ENCODE data around the gene VARS1. TPM values are rescaled to one million over a fixed set of nuclear protein-coding genes. Genes with fewer than 3 reads are reported as not detected.

VARS1 gene
- total and polyA plus RNA-seq, 10 donors = 31.1 to 97.3 (median 49.4) TPM

- Histone ChIP-seq H3K9me3 (no peaks in the 10 kb centered on the region), H3K27me3 (replicated peaks in 1 of 7) (no peaks in the 10 kb centered on the region), H3K36me3 (no peaks in the 10 kb centered on the region), H3K4me3 (peak overlapping the region; percentile 47 to 82 (median 54)), H3K27ac (peak overlapping the region; percentile 46 to 98 (median 94)), H3K4me1 (peaks cover 30 to 68% (median 54%) of the 10 kb centered on the region in 6 donors)
- WGBS, 5 donors = 0 to 3% (median 2%) methylated on average over 11 to 15 of the region's 15 CpGs
- intact Hi-C loops (cut with DNase I; ENCODE audit: low total_unique reads) = loop anchor here (10.0 kb wide), 1 partner anchor 95 kb away; the partner anchor contains the start of gene CLIC1
- TF ChIP-seq POLR2A (IDR thresholded peaks at IDR 0.05) (no peak), POLR2AphosphoS5 (IDR thresholded peaks at IDR 0.05) (peak in 1 of 3 donors; percentile 19)
- TF ChIP-seq, protein P1, sequence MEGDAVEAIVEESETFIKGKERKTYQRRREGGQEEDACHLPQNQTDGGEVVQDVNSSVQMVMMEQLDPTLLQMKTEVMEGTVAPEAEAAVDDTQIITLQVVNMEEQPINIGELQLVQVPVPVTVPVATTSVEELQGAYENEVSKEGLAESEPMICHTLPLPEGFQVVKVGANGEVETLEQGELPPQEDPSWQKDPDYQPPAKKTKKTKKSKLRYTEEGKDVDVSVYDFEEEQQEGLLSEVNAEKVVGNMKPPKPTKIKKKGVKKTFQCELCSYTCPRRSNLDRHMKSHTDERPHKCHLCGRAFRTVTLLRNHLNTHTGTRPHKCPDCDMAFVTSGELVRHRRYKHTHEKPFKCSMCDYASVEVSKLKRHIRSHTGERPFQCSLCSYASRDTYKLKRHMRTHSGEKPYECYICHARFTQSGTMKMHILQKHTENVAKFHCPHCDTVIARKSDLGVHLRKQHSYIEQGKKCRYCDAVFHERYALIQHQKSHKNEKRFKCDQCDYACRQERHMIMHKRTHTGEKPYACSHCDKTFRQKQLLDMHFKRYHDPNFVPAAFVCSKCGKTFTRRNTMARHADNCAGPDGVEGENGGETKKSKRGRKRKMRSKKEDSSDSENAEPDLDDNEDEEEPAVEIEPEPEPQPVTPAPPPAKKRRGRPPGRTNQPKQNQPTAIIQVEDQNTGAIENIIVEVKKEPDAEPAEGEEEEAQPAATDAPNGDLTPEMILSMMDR (IDR thresholded peaks at IDR 0.05 in 8 of 11, conservative IDR thresholded peaks at IDR 0.05 in 3 of 11) = peak in 9 of 11 experiments; percentile 8 to 83 (median 43)
- DNase-seq = peak; percentile 78
Measured at GRCh38 chr6:31829633-31830283, 34.2 kb upstream of the VARS1 start.

DNA sequence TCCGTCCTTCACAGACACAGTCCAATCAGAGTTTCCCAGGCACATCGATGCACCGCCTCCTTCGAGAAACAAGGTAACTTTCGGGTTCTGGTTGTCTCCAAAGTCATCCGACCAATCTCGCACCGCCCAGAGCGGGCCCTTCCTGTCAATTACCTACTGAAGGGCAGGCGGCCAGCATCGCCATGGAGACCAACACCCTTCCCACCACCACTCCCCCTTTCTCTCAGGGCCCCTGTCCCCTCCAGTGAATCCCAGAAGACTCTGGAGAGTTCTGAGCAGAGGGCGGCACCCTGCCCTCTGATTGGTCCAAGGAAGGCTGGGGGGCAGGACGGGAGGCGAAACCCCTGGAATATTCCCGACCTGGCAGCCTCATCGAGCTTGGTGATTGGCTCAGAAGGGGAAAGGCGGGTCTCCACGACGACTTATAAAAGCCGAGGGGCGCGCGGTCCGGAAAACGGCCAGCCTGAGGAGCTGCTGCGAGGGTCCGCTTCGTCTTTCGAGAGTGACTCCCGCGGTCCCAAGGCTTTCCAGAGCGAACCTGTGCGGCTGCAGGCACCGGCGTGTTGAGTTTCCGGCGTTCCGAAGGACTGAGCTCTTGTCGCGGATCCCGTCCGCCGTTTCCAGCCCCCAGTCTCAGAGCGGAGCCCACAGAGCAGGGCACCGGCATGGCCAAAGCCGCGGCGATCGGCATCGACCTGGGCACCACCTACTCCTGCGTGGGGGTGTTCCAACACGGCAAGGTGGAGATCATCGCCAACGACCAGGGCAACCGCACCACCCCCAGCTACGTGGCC lies 31.9 kb upstream of the VARS1 start, which contains the start of gene HSPA1B:
Gene HSPA1B, plus strand, starts transcription at position 453 of the 794 bp plus-strand sequence. Its CDS starts 213 bp downstream, at position 666.
- WGBS, 5 donors = 0 to 1% (median 0%) methylated on average over 14 to 52 of the region's 56 CpGs
- no peaks in the 10 kb centered on the region for H3K27me3 ChIP-seq (replicated peaks in 1 of 7)
- H3K4me1 ChIP-seq = peaks cover 28 to 73% (median 53%) of the 10 kb centered on the region in 6 donors
- intact Hi-C loops (cut with DNase I; ENCODE audit: low total_unique reads) = loop anchor here (10.0 kb wide), 1 partner anchor 93 kb away; the partner anchor contains the start of gene CLIC1
- H3K4me3 ChIP-seq = peak within 1 kb of the TSS; percentile 36 to 71 (median 61)
- H3K36me3 ChIP-seq = no peaks in the 10 kb centered on the region
- no peaks in the 10 kb centered on the region for H3K9me3 ChIP-seq
- peak within 1 kb of the TSS; percentile 92 to 98 (median 95) for H3K27ac ChIP-seq
- DNase-seq = peak; percentile 97
- peak; percentile 95 to 100 (median 97) for TF ChIP-seq POLR2A (IDR thresholded peaks at IDR 0.05)
- TF ChIP-seq, protein P1 (IDR thresholded peaks at IDR 0.05 in 8 of 11, conservative IDR thresholded peaks at IDR 0.05 in 3 of 11) = peak in 2 of 11 experiments; percentile 9 to 27
- TF ChIP-seq POLR2AphosphoS5 (IDR thresholded peaks at IDR 0.05) = peak; percentile 99 to 100 (median 99)

DNA sequence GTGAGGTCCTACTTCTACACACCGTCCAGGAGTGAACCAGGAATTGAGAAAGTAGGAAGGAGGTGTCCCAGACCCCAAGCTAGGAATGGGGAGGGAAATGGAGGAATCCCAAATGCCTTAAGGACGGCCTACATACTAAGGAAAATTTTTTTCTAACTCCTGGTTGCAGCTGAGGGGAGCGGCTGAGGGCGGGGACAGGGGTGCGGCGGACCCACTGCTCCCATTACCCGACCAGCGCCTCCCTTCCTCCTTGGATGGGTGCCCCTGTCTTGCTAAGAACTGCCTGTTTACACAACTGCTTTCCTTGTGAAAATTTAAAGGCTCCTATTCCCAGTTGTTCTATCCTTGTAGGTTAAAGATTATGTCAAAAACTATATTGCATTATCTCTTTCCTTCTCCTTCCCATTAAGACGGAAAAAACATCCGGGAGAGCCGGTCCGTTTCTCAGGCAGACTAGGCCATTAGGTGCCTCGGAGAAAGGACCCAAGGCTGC lies 31.3 kb upstream of the VARS1 start:
- Histone ChIP-seq H3K4me3 (peak overlapping the region; percentile 36 to 71 (median 61)), H3K27me3 (replicated peaks in 1 of 7) (no peaks in the 10 kb centered on the region), H3K9me3 (no peaks in the 10 kb centered on the region), H3K36me3 (no peaks in the 10 kb centered on the region), H3K27ac (peak overlapping the region; percentile 92 to 98 (median 95)), H3K4me1 (peaks cover 31 to 71% (median 49%) of the 10 kb centered on the region in 6 donors)
- 0 to 1% (median 0%) methylated on average over 13 of the region's 13 CpGs for WGBS, 5 donors
- TF ChIP-seq POLR2A (IDR thresholded peaks at IDR 0.05) = peak in 1 of 3 donors; percentile 61
- no peak for TF ChIP-seq POLR2AphosphoS5 (IDR thresholded peaks at IDR 0.05)
- TF ChIP-seq, protein P1 (IDR thresholded peaks at IDR 0.05 in 8 of 11, conservative IDR thresholded peaks at IDR 0.05 in 3 of 11) = no peak
- DNase-seq = peak; percentile 90
- intact Hi-C loops (cut with DNase I; ENCODE audit: low total_unique reads) = loop anchor here (10.0 kb wide), 1 partner anchor 92 kb away; the partner anchor contains the start of gene CLIC1
